HEK293 (cell line): ENCODE results near the gene LRRC74B.
"Not testable (repeated sequence)": the region's sequence is repeated elsewhere in the genome, so short reads cannot be mapped to it uniquely, and the experiment has no call there.

Source experiments
- CTCF ChIA-PET: fragments of 350-600 bp; formaldehyde crosslinking; extraction: SDS; loops from one replicate; lab custom pipeline; 2021; ENCODE audit warnings: antibody characterized with exemption; lab: Yijun Ruan, JAX
- POLR2A ChIA-PET: fragments of 300-600 bp; formaldehyde crosslinking; extraction: SDS; loops from one replicate; lab custom pipeline; 2020; ENCODE audit warnings: antibody characterized with exemption, inconsistent platforms; lab: Yijun Ruan, JAX
- H3K27ac ChIP-seq: fragments of 200-500 bp; sonication (Bioruptor generic); 2 replicates; pipeline ENCODE4 v1.5.1; 2014; ENCODE audit warnings: low read depth, low read length, control low read depth, inconsistent platforms; ENCODE audit errors: extremely low read depth
- H3K36me3 ChIP-seq, 2 experiments: fragments of 200-500 bp in 1 of 2; sonication (Bioruptor generic) in 1 of 2; 1 replicate in 1 of 2; 2 replicates in 1 of 2; pipeline ENCODE4 v1.5.1; 2014 to 2017; ENCODE audit warnings: inconsistent platforms in 2 of 2, low read length in 2 of 2; ENCODE audit not compliant: control insufficient read depth in 2 of 2, insufficient read depth in 1 of 2
- H3K4me1 ChIP-seq: fragments of 200-500 bp; sonication (Bioruptor generic); 2 replicates; pipeline ENCODE4 v1.5.1; 2014; ENCODE audit warnings: mild to moderate bottlenecking, low read length, inconsistent platforms; ENCODE audit not compliant: control insufficient read depth, insufficient read depth
- H3K4me3 ChIP-seq: 2 replicates; pipeline ENCODE4 v1.5.1; 2011; ENCODE audit warnings: low read depth, mild to moderate bottlenecking, control low read depth, low read length, moderate library complexity
- H3K9me3 ChIP-seq: fragments of 200-500 bp; sonication (Bioruptor generic); 2 replicates; pipeline ENCODE4 v1.5.1; 2014; ENCODE audit warnings: low read depth, low read length, inconsistent platforms; ENCODE audit not compliant: control insufficient read depth, insufficient read depth
- SCRT2 ChIP-seq: fragments of 450-650 bp; formaldehyde crosslinking; IDR thresholded peaks from 2 replicates; pipeline ENCODE4 v1.5.1; 2016; ENCODE audit warnings: missing biosample characterization, missing genetic modification characterization
- SP3 ChIP-seq: fragments of 450-650 bp; formaldehyde crosslinking; IDR thresholded peaks from 2 replicates; pipeline ENCODE4 v1.5.1; 2016; ENCODE audit warnings: missing biosample characterization, missing genetic modification characterization
- ZIC2 ChIP-seq: fragments of 450-650 bp; formaldehyde crosslinking; IDR thresholded peaks from 2 replicates; pipeline ENCODE4 v1.5.1; 2016; ENCODE audit warnings: missing biosample characterization, missing genetic modification characterization
- ZNF214 ChIP-seq: fragments of 450-650 bp; formaldehyde crosslinking; IDR thresholded peaks from 2 replicates; pipeline ENCODE4 v1.5.1; 2017; ENCODE audit warnings: missing biosample characterization, mild to moderate bottlenecking, missing genetic modification characterization, borderline replicate concordance
- ZNF24 ChIP-seq: fragments of 450-650 bp; formaldehyde crosslinking; IDR thresholded peaks from 2 replicates; pipeline ENCODE4 v1.5.1; 2016; ENCODE audit warnings: missing biosample characterization, missing genetic modification characterization
- ZNF501 ChIP-seq: fragments of 450-650 bp; formaldehyde crosslinking; IDR thresholded peaks from 2 replicates; pipeline ENCODE4 v1.5.1; 2016; ENCODE audit warnings: missing biosample characterization, missing genetic modification characterization
- ZNF571 ChIP-seq: fragments of 450-650 bp; formaldehyde crosslinking; IDR thresholded peaks from 2 replicates; pipeline ENCODE4 v1.5.0; 2017; ENCODE audit warnings: missing biosample characterization, missing genetic modification characterization
- TF ChIP-seq, protein P1 (sequence below): fragments of 450-650 bp; formaldehyde crosslinking; IDR thresholded peaks from 2 replicates; pipeline ENCODE4 v1.5.1; 2016; ENCODE audit warnings: missing biosample characterization, missing genetic modification characterization, low read depth
- TF ChIP-seq, protein P2 (sequence below): IDR thresholded peaks from 2 replicates; pipeline ENCODE4 v1.6.1; 2011; ENCODE audit warnings: mild to moderate bottlenecking, low read depth, low read length, borderline replicate concordance

LRRC74B gene

DNA sequence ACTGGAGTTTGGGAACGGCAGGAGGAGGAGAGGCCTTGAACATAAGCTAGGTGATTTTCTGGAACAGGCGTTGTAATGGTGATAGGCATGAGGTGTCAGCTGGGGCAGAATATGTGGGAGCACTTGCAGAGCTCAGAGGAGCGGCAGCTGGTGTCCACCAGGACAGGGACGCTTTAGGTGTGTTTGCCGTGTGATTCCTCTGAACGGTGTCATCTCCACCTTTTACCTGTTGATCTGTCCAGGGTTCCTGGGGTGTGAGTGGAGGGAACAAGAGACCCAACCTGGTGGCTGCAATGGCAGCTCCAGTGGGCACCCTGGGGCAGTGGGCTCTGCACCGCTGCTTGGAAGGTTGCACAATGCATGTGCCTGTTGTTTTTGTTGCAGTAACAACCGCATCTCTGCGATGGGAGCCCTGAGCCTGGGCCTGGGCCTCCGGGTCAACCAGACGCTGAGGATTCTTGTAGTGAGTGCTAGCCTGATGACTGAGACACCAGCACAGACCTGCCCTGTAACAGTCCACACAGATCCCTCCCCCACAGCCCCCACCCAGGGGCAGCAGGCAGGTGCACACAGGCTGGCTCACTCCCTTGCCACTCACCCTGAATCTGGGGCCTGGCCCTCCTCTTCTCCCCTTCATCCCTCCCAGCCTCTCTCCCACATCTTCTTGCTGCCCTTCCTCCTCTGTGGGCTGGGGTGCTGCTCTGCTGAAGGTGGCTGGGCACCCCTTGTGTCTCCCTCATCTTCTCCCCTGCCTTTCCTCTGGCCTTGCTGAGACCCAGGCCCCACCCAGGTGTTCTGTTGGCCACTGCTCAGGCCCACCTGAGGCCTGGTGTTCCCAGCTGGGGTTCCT, 9.2 kb downstream of the LRRC74B start:
- Histone ChIP-seq H3K4me1 (no peaks in the 10 kb centered on the region), H3K4me3 (no peak overlapping the region), H3K36me3 (no peaks in the 10 kb centered on the region), H3K27ac (no peak overlapping the region), H3K9me3 (no peaks in the 10 kb centered on the region)
- ChIA-PET CTCF (interaction anchor here (1.1 kb wide), 1 partner anchor 98 kb away, joined by 3 read pairs; no protein-coding TSS in a partner anchor), POLR2A (no interaction called here)
- TF ChIP-seq ZNF571 (tag by site-specific recombination) (no peak), ZNF501 (no peak), ZNF214 (tag by site-specific recombination) (no peak), SCRT2 (tag by site-specific recombination) (peak; percentile 53)
- TF ChIP-seq, protein P1, sequence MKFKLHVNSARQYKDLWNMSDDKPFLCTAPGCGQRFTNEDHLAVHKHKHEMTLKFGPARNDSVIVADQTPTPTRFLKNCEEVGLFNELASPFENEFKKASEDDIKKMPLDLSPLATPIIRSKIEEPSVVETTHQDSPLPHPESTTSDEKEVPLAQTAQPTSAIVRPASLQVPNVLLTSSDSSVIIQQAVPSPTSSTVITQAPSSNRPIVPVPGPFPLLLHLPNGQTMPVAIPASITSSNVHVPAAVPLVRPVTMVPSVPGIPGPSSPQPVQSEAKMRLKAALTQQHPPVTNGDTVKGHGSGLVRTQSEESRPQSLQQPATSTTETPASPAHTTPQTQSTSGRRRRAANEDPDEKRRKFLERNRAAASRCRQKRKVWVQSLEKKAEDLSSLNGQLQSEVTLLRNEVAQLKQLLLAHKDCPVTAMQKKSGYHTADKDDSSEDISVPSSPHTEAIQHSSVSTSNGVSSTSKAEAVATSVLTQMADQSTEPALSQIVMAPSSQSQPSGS (tag by site-specific recombination): no peak

DNA sequence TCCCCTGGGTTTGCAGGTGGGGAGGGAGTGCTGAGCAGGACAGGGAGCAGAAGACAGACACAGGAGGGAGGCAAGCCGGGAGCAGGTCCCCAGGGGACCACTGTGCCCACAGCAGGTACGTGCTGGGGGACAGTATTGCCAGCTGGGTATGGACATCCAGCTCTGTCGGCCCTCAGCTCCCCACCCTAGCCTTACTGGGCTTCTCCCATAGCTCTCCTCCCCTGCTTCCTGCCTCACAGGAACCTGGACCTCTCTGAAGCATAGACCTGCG, 9.8 kb downstream of the LRRC74B start:
- no peaks in the 10 kb centered on the region for H3K9me3 ChIP-seq
- no peak overlapping the region for H3K4me3 ChIP-seq
- ChIA-PET POLR2A (no interaction called here), CTCF (interaction anchor here (1.1 kb wide), 1 partner anchor 99 kb away, joined by 3 read pairs; no protein-coding TSS in a partner anchor)
- H3K27ac ChIP-seq: no peak overlapping the region
- H3K36me3 ChIP-seq: no peaks in the 10 kb centered on the region
- TF ChIP-seq ZIC2 (tag by site-specific recombination) (peak; percentile 49; the same call in 1 of the 2 replicates), ZNF24 (no peak)
- H3K4me1 ChIP-seq: no peaks in the 10 kb centered on the region

DNA sequence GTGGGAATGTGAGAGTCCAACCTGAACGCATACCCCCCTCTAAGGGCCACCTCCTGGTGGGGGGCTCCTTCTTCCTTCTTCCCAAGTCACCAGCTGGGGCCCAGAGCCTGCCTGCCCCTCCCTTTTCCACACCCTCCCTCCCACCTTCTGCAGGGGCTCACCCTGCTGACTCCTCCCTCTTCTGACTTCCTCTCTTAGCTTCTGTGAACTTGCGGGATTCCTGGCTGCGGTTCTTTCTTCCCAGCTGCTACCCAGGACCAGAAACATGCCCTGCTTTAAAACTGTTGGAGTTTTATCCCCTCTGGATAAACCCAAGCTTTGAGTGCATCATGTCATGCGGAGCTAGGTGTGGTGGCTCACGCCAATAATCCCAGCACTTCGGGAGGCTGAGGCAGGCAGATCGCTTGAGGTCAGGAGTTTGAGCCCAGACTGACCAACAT, 10.2 kb downstream of the LRRC74B start:
- ChIA-PET CTCF (interaction anchor here (0.9 to 1.1 kb wide), 2 partner anchors 8 to 99 kb away, joined by 3 to 4 read pairs; no protein-coding TSS in a partner anchor), POLR2A (no interaction called here)

DNA sequence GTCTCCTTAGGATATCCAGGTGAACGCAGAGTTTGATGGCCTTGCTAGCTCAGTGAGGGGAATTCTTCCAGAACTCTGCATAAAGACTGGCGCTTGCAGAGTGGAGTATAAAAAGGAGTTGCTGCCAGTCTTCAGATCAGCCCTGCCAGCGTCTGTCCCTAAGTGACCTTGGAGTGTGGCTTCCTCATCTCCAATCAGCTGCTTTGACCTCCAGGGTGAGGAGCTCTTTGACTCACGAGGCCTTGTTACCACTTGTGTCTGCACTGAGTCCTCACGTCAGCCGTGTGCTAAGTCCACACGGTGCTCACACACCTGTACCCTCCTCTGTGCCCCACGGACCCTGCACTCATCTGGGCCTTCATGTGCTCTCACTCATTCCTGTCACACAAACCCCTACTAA, 14.6 kb downstream of the LRRC74B start:
- H3K27ac ChIP-seq, H3K36me3 ChIP-seq, POLR2A ChIA-PET, H3K9me3 ChIP-seq, CTCF ChIA-PET, H3K4me1 ChIP-seq, H3K4me3 ChIP-seq: not testable (repeated sequence)

More for the DNA sequence above, 10.2 kb downstream of the LRRC74B start:
- no peak overlapping the region for H3K4me3 ChIP-seq
- H3K9me3 ChIP-seq: no peaks in the 10 kb centered on the region
- H3K4me1 ChIP-seq: no peaks in the 10 kb centered on the region
- TF ChIP-seq SP3 (tag by site-specific recombination): 0 out of 2 replicates have a peak, but pooled peaks have one; percentile 12
- 0 out of 2 replicates have a peak, but pooled peaks have one; percentile 11 for TF ChIP-seq ZIC2 (tag by site-specific recombination)
- TF ChIP-seq, protein P2, sequence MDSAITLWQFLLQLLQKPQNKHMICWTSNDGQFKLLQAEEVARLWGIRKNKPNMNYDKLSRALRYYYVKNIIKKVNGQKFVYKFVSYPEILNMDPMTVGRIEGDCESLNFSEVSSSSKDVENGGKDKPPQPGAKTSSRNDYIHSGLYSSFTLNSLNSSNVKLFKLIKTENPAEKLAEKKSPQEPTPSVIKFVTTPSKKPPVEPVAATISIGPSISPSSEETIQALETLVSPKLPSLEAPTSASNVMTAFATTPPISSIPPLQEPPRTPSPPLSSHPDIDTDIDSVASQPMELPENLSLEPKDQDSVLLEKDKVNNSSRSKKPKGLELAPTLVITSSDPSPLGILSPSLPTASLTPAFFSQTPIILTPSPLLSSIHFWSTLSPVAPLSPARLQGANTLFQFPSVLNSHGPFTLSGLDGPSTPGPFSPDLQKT: no peak
- no peaks in the 10 kb centered on the region for H3K36me3 ChIP-seq
- no peak overlapping the region for H3K27ac ChIP-seq

DNA sequence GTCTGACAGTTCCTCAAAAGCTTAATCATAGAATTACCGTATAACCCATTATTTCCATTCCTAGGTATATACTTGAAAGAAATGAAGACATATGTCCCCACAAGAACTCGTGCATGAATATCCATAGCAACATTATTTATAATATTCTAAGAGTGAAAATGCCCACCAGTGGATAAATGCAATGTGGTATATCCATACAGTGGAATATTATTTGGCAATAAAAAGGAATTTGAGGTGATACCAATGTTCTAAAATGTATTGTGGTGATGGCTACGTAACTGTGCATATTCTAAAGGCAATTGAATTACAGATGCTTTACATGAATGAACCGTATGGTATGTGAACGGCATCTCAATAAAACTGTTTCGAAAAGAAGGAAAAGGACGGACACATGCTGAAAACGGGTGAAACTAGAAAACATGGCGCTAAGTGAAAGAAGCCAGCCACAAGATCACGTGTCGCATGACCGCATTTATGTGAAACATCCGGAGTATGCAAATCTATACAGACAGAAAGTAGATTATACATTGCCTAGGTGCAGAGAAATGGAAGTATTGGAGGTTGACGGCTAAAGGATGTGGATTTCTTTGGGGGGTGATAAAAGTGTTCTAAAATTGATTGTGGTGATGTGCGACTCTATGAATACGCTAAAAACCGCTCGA, 16.0 kb downstream of the LRRC74B start:
- H3K36me3 ChIP-seq, POLR2A ChIA-PET, H3K4me3 ChIP-seq, H3K4me1 ChIP-seq, H3K9me3 ChIP-seq, H3K27ac ChIP-seq: not testable (repeated sequence)
- CTCF ChIA-PET: interaction anchor here (1.2 kb wide), 1 partner anchor 42 kb away, joined by 3 read pairs; no protein-coding TSS in a partner anchor

DNA sequence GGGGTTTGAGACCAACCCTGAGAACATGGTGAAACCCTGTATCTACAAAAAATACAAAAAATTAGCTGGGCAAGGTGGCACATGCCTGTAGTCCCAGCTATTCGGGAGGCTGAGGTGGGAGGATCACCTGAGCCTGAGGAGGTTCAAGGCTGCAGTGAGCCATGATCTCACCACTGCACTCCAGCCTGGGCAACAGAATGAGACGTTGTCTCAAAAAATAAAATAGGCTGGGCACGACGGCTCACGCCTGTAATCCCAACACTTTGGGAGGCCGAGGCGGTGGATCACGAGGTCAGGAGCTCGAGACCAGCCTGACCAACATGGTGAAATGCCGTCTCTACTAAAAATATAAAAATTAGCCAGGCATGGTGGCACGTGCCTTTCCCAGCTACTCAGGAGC, 18.7 kb downstream of the LRRC74B start:
- CTCF ChIA-PET: interaction anchor here (1.2 to 1.3 kb wide), 2 partner anchors 38 to 40 kb away, joined by 4 read pairs; no protein-coding TSS in a partner anchor
- H3K27ac ChIP-seq, POLR2A ChIA-PET, H3K4me1 ChIP-seq, H3K4me3 ChIP-seq, H3K36me3 ChIP-seq, H3K9me3 ChIP-seq: not testable (repeated sequence)
